ENCODE measurements around the gene CDKN1C. TPM values are rescaled to one million over a fixed set of nuclear protein-coding genes. Genes with fewer than 3 reads are reported as not detected.

Gene CDKN1C
- total RNA-seq, 1 donor from 2014 or later, result 42.1 TPM

DNA sequence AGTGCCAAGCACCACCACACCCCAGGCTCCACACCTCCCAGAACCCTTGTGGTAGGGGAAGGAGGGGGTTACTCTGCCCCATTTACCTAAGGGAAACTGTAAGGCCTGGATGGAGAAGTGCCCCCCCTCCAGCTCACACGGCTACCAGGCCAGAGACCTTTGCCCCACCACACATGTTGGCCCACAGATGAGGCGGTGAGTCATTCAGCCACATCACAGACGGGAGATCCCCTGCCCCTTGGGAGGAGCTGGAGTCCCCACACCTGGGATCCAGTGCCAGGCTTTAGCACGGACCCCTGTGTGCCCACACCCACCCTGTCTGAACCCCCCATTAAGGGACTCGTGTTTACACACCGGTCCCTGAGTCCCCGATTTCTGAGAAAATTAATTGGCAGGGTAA lies 24.9 kb downstream of the CDKN1C start:
- intact Hi-C loops (cut with DNase I), result no loop called here
- Histone ChIP-seq H3K27me3 (peaks cover 18% of the 10 kb centered on the region), H3K36me3 (no peaks in the 10 kb centered on the region), H3K4me1 (no peaks in the 10 kb centered on the region), H3K4me3 (no peak overlapping the region), H3K27ac (no peak overlapping the region), H3K9me3 (no peaks in the 10 kb centered on the region)
- DNase-seq (no peak), ATAC-seq (peak; percentile 26)
- TF ChIP-seq CTCF (IDR thresholded peaks at IDR 0.05), result no peak

- intact Hi-C loops (cut with DNase I), result no loop called here
- Histone ChIP-seq H3K36me3 (no peaks in the 10 kb centered on the region), H3K4me1 (no peaks in the 10 kb centered on the region), H3K9me3 (no peaks in the 10 kb centered on the region), H3K27me3 (peaks cover 18% of the 10 kb centered on the region), H3K27ac (no peak overlapping the region), H3K4me3 (no peak overlapping the region)
- DNase-seq, result no peak
- no peak for TF ChIP-seq CTCF (IDR thresholded peaks at IDR 0.05)
- ATAC-seq, result no peak
These were observed 25.9 kb downstream of the CDKN1C start for GRCh38 chr11:2859699-2860037.

DNA sequence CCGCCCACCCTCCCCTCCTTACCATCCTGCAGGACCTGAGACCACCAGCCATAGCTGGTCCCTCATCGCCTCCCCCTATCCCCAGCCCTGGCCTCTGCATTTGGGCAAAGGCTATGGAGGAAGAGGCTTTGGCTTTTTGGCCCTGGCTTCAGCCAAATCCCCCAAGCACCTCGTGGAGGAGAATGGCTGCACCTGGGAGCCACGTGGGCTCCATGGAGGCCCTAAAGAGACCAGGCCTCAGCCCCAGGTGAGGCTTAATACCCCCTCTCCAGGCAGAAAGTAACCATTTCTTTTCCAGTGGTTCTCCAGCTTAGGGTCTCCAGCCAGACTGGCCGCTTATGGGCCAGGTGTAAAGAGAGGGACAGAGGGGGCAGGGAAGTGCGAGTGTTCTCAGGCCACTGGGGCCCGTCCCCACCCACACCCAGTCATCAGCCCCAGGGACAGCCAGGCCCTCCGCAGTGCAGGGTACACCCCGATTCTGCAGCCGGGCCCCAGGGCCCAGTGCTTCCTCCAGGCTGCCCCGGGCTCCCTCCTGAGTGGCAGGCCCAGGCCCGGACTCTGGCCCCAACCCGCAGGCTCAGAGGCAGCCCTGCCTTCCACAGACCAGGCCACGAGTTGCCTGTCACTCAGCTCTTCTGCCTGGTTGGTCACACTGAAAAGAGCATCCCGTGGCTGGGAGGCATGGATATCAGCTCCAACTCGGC lies 26.4 kb downstream of the CDKN1C start:
- H3K27ac ChIP-seq, result no peak overlapping the region
- peaks cover 18% of the 10 kb centered on the region for H3K27me3 ChIP-seq
- ATAC-seq, result no peak
- no peaks in the 10 kb centered on the region for H3K4me1 ChIP-seq
- no peak for TF ChIP-seq CTCF (IDR thresholded peaks at IDR 0.05)
- H3K36me3 ChIP-seq, result no peaks in the 10 kb centered on the region
- no peak overlapping the region for H3K4me3 ChIP-seq
- DNase-seq, result no peak
- no peaks in the 10 kb centered on the region for H3K9me3 ChIP-seq
- intact Hi-C loops (cut with DNase I), result no loop called here

DNA sequence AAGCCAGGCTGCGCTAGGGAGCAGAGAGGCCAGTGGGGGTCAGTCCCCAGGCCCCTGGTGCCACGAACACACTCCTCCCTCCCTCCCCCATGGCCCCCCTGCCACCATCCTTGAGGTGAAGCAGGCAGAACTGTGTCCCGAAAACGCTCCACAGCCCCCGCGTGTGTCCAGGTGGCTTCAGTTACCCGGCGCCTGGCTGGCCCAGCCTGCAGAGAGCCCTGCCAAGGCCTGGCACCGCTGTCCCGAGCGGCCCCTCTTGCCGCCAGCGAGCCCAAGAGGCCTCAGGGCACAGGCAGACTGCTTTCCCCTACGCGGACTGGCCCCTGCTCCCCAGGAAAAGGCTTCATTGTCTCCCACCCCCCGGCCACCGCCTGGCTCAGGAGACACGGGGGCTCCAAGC lies 27.7 kb downstream of the CDKN1C start:
- no peak overlapping the region for H3K4me3 ChIP-seq
- no peaks in the 10 kb centered on the region for H3K4me1 ChIP-seq
- no peaks in the 10 kb centered on the region for H3K9me3 ChIP-seq
- no peaks in the 10 kb centered on the region for H3K36me3 ChIP-seq
- intact Hi-C loops (cut with DNase I), result no loop called here
- ATAC-seq (no peak), DNase-seq (no peak)
- TF ChIP-seq CTCF (IDR thresholded peaks at IDR 0.05), result no peak
- H3K27ac ChIP-seq, result no peak overlapping the region
- H3K27me3 ChIP-seq, result peaks cover 11% of the 10 kb centered on the region

- Histone ChIP-seq H3K4me3 (no peak overlapping the region), H3K36me3 (no peaks in the 10 kb centered on the region), H3K4me1 (no peaks in the 10 kb centered on the region), H3K27ac (no peak overlapping the region), H3K27me3 (peaks cover 9% of the 10 kb centered on the region), H3K9me3 (no peaks in the 10 kb centered on the region)
- no peak for DNase-seq
- no peak for ATAC-seq
- TF ChIP-seq CTCF (IDR thresholded peaks at IDR 0.05), result no peak
- intact Hi-C loops (cut with DNase I), result no loop called here
These were observed 28.3 kb downstream of the CDKN1C start for GRCh38 chr11:2857276-2857675.

DNA sequence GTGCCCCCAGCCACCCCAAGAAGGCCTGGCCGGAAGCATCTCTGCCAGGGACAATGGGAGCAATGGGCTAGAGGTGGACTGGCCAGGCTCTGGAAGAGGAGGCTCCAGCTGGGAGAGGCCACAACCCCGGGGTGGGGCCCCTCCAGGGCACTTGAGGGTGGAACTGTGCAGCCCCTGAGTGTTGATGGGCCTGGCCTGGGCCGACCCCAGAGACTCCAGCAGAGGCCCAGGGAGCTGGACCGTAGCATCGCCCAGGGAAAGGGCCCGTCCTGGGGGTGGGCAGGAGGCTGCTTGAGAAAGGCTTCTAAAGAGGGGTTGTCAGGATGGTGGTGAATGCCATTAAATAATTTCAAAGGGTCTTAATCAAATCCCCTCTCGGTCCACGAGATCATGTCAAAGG lies 30.4 kb downstream of the CDKN1C start:
- no peaks in the 10 kb centered on the region for H3K36me3 ChIP-seq
- ATAC-seq, result no peak
- no peaks in the 10 kb centered on the region for H3K4me1 ChIP-seq
- DNase-seq, result no peak
- no peaks in the 10 kb centered on the region for H3K9me3 ChIP-seq
- H3K27ac ChIP-seq, result no peak overlapping the region
- H3K4me3 ChIP-seq, result no peak overlapping the region
- no peaks in the 10 kb centered on the region for H3K27me3 ChIP-seq
- intact Hi-C loops (cut with DNase I), result no loop called here
- no peak for TF ChIP-seq CTCF (IDR thresholded peaks at IDR 0.05)

All from upper lobe of right lung (tissue), 1 donor.